ENCODE measurements around the gene SPG21.

GRCh38 chr15:65033659-65034269 lies 44.0 kb upstream of the SPG21 start:
- TF ChIP-seq CTCF (IDR thresholded peaks at IDR 0.05; ENCODE audit: low read length) (peak; percentile 45), EZH2 (IDR thresholded peaks at IDR 0.05; ENCODE audit: borderline replicate concordance, low read length) (no peak)
